ENCODE data around the gene OARD1. TPM values are rescaled to one million over a fixed set of nuclear protein-coding genes. Genes with fewer than 3 reads are reported as not detected.

The OARD1 gene
- total RNA-seq, 3 donors from 2014 or later, result 17.0 to 26.2 (median 22.3) TPM

- no peaks in the 10 kb centered on the region for H3K9me3 ChIP-seq
- TF ChIP-seq, protein P1, sequence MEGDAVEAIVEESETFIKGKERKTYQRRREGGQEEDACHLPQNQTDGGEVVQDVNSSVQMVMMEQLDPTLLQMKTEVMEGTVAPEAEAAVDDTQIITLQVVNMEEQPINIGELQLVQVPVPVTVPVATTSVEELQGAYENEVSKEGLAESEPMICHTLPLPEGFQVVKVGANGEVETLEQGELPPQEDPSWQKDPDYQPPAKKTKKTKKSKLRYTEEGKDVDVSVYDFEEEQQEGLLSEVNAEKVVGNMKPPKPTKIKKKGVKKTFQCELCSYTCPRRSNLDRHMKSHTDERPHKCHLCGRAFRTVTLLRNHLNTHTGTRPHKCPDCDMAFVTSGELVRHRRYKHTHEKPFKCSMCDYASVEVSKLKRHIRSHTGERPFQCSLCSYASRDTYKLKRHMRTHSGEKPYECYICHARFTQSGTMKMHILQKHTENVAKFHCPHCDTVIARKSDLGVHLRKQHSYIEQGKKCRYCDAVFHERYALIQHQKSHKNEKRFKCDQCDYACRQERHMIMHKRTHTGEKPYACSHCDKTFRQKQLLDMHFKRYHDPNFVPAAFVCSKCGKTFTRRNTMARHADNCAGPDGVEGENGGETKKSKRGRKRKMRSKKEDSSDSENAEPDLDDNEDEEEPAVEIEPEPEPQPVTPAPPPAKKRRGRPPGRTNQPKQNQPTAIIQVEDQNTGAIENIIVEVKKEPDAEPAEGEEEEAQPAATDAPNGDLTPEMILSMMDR (IDR thresholded peaks at IDR 0.05), result no peak
- TF ChIP-seq POLR2AphosphoS5 (IDR thresholded peaks at IDR 0.05) (no peak), POLR2A (IDR thresholded peaks at IDR 0.05) (no peak)
Measured at GRCh38 chr6:41040101-41040939, 31.8 kb downstream of the OARD1 start.

DNA sequence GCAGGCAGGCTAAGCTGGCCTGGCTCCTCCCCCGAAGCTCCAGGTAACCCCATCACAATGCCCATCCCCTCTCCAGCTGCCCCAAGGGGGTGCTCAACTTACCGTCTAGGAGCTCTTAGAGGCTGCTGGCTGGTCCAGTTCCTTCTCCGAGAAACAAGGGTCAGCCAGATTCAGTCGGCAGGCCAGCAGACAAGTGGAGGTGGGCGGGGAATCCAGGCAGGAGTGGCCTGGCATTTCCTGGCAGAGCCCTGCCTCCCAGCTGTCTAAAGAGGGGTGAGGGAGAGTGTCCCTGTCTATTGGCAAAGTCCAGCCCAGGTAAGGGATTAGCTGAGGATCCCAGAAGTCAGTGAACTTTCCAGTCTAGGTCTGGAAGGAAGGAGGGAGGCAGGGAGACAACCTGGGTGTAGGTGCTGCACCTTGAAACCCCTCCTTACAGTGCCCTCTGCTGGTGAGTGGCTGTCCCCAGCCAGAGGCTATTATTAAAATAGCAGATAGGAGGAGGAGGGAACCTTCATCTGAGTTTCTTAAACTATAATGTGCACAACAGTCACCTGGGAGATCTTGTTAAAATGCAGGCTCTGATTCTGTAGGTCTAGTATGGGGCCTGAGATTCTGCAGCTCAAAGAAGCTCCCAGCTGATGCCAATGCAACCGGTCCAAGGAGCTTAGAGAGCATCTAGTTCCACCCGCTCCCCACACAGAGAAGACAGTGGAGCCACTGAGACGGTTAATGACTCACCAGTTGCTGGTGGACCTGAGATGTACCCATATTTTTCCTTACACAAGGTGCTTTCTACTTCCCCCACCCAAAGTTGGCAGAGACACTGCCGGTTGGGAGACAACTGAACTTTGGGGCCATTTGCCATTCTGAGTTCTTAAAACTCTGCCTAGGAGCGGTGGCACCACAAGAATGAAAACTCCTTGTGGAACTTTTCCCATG is 32.8 kb downstream of the OARD1 start, which contains the start of gene UNC5CL:
Gene UNC5CL, minus strand, starts transcription at position 162 of the 939 bp plus-strand sequence. CDS start 4,147 bp downstream, outside the sequence.
- H3K9me3 ChIP-seq, result no peaks in the 10 kb centered on the region
- no peak within 1 kb of the TSS for H3K27ac ChIP-seq
- H3K4me3 ChIP-seq, result no peak within 1 kb of the TSS
- H3K27me3 ChIP-seq, result no peaks in the 10 kb centered on the region
- intact Hi-C loops (cut with DNase I; ENCODE audit: low total_unique reads), result loop anchor here (10.0 kb wide), 1 partner anchor 1895 kb away; no protein-coding TSS in a partner anchor
- no peaks in the 10 kb centered on the region for H3K36me3 ChIP-seq
- no peak for DNase-seq (ENCODE audit: low spot score in 2 of 2)
- no peak for TF ChIP-seq POLR2AphosphoS5 (IDR thresholded peaks at IDR 0.05)
- TF ChIP-seq, protein P1 (IDR thresholded peaks at IDR 0.05), result peak in 2 of 3 donors; percentile 38 to 55
- H3K4me1 ChIP-seq, result no peaks in the 10 kb centered on the region

More at GRCh38 chr6:41040101-41040939, 31.8 kb downstream of the OARD1 start:
- Histone ChIP-seq H3K4me1 (no peaks in the 10 kb centered on the region), H3K27ac (peak overlapping the region in 1 of 2 donors; percentile 2), H3K4me3 (no peak overlapping the region), H3K27me3 (no peaks in the 10 kb centered on the region), H3K36me3 (no peaks in the 10 kb centered on the region)
- DNase-seq (ENCODE audit: low spot score in 2 of 2), result no peak
- intact Hi-C loops (cut with DNase I; ENCODE audit: low total_unique reads), result no loop called here

DNA sequence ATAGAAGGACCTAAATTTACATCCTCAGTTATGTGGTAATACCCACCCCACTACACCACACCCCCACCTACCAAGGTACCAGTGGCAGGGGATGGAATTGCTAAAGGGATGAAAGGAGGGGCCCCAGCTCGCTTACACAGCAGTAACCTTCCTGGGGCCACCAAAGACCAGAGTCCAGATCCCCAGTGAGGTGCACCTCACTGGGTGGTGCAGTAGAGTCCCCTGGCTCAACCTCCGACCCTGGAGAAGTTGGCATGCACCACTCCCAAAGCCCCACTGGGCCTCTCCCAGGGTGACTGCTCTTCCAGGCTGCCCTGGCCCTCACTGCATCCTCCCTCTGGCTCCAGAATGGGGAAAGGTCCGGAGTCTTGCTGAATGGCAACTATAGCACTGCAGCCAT is 34.0 kb downstream of the OARD1 start:
- no peaks in the 10 kb centered on the region for H3K36me3 ChIP-seq
- intact Hi-C loops (cut with DNase I; ENCODE audit: low total_unique reads), result loop anchor here (10.0 kb wide), 1 partner anchor 1893 kb away; no protein-coding TSS in a partner anchor
- TF ChIP-seq POLR2AphosphoS5 (IDR thresholded peaks at IDR 0.05) (no peak), POLR2A (IDR thresholded peaks at IDR 0.05) (no peak)
- TF ChIP-seq, protein P1 (IDR thresholded peaks at IDR 0.05), result no peak
- no peak overlapping the region for H3K4me3 ChIP-seq
- no peaks in the 10 kb centered on the region for H3K9me3 ChIP-seq
- H3K4me1 ChIP-seq, result no peaks in the 10 kb centered on the region
- DNase-seq (ENCODE audit: low spot score in 2 of 2), result no peak
- H3K27ac ChIP-seq, result no peak overlapping the region
- H3K27me3 ChIP-seq, result no peaks in the 10 kb centered on the region

GRCh38 chr6:41037107-41037900 is 34.9 kb downstream of the OARD1 start:
- no peak for DNase-seq (ENCODE audit: low spot score in 2 of 2)

More at GRCh38 chr6:41037107-41037900, 34.9 kb downstream of the OARD1 start:
- H3K27me3 ChIP-seq, result no peaks in the 10 kb centered on the region
- no peak overlapping the region for H3K27ac ChIP-seq
- H3K4me3 ChIP-seq, result no peak overlapping the region
- no peaks in the 10 kb centered on the region for H3K36me3 ChIP-seq
- H3K4me1 ChIP-seq, result no peaks in the 10 kb centered on the region
- no peaks in the 10 kb centered on the region for H3K9me3 ChIP-seq
- intact Hi-C loops (cut with DNase I; ENCODE audit: low total_unique reads), result loop anchor here (10.0 kb wide), 1 partner anchor 1893 kb away; no protein-coding TSS in a partner anchor
- TF ChIP-seq POLR2AphosphoS5 (IDR thresholded peaks at IDR 0.05) (no peak), POLR2A (IDR thresholded peaks at IDR 0.05) (no peak)
- TF ChIP-seq, protein P1 (IDR thresholded peaks at IDR 0.05), result no peak

Data from breast epithelium (tissue), 4 donors.